Prostate gland (tissue), 2 donors: ENCODE measurements around the gene SEC24B.

Source experiments
- CTCF ChIP-seq, 4 experiments: fragments of 200-600 bp in 2 of 4; fragments of 450-650 bp in 2 of 4; sonication (generic) in 2 of 4; IDR thresholded peaks; 1 replicate in 3 of 4; 2 replicates in 1 of 4; pipeline ENCODE4 v1.5.1; 2016 to 2019; ENCODE audit warnings: antibody characterized with exemption in 4 of 4, mild to moderate bottlenecking in 2 of 4, moderate library complexity in 2 of 4
- POLR2AphosphoS5 ChIP-seq: sonication (generic); formaldehyde crosslinking; IDR thresholded peaks from one replicate; pipeline ENCODE4 v1.6.1; 2017; ENCODE audit warnings: antibody characterized with exemption

- TF ChIP-seq CTCF (IDR thresholded peaks at IDR 0.05) = no peak
- TF ChIP-seq POLR2AphosphoS5 = no peak
These were observed 38.7 kb downstream of the SEC24B start for GRCh38 chr4:109472343-109472761.
